BE2C (cell line): Measurements from ENCODE around the gene USH1G.

Experiments used
- DNase-seq: peaks from one replicate; pipeline ENCODE4 v3.0.0-alpha.2; 2020
- H3K27me3 ChIP-seq: fragments of 250-450 bp; sonication (Bioruptor Pico); 2 replicates; pipeline ENCODE4 v1.5.1; 2020; ENCODE audit warnings: mild to moderate bottlenecking
- H3K36me3 ChIP-seq: fragments of 250-450 bp; sonication (Bioruptor Pico); 2 replicates; pipeline ENCODE4 v1.5.1; 2020; ENCODE audit warnings: mild to moderate bottlenecking
- H3K4me1 ChIP-seq: fragments of 250-450 bp; sonication (Bioruptor Pico); 2 replicates; pipeline ENCODE4 v1.5.1; 2020
- H3K4me3 ChIP-seq: 2 replicates; pipeline ENCODE4 v1.5.1; 2011; ENCODE audit warnings: low read depth, low read length
- H3K9me3 ChIP-seq: fragments of 250-450 bp; sonication (Bioruptor Pico); 2 replicates; pipeline ENCODE4 v1.5.1; 2020
- CTCF ChIP-seq: IDR thresholded peaks from 2 replicates; pipeline ENCODE4 v1.5.1; 2012; ENCODE audit warnings: mild to moderate bottlenecking, low read depth, low read length

USH1G gene

GRCh38 chr17:74954665-74955421 is 31.8 kb upstream of the USH1G start:
- no peaks in the 10 kb centered on the region for H3K9me3 ChIP-seq
- no peaks in the 10 kb centered on the region for H3K36me3 ChIP-seq
- no peak overlapping the region for H3K4me3 ChIP-seq
- no peak for TF ChIP-seq CTCF
- no peaks in the 10 kb centered on the region for H3K27me3 ChIP-seq
- H3K4me1 ChIP-seq, result no peaks in the 10 kb centered on the region
- no peak for DNase-seq

GRCh38 chr17:74954115-74954514 is 31.1 kb upstream of the USH1G start:
- no peaks in the 10 kb centered on the region for H3K9me3 ChIP-seq
- no peak for DNase-seq
- H3K4me3 ChIP-seq, result no peak overlapping the region
- H3K27me3 ChIP-seq, result 0 out of 2 replicates have a peak, but pooled peaks cover 3% of the 10 kb centered on the region
- H3K36me3 ChIP-seq, result no peaks in the 10 kb centered on the region
- no peaks in the 10 kb centered on the region for H3K4me1 ChIP-seq
- TF ChIP-seq CTCF, result no peak

GRCh38 chr17:74953134-74953687 is 30.2 kb upstream of the USH1G start:
- Histone ChIP-seq H3K9me3 (no peaks in the 10 kb centered on the region), H3K36me3 (no peaks in the 10 kb centered on the region), H3K27me3 (peaks cover 3% of the 10 kb centered on the region; the same call in 1 of the 2 replicates), H3K4me1 (no peaks in the 10 kb centered on the region), H3K4me3 (no peak overlapping the region)
- no peak for TF ChIP-seq CTCF
- DNase-seq, result no peak

GRCh38 chr17:74952431-74953133 is 29.5 kb upstream of the USH1G start:
- H3K4me1 ChIP-seq, result no peaks in the 10 kb centered on the region
- no peak overlapping the region for H3K4me3 ChIP-seq
- peaks cover 3% of the 10 kb centered on the region; the same call in 1 of the 2 replicates for H3K27me3 ChIP-seq
- no peaks in the 10 kb centered on the region for H3K9me3 ChIP-seq
- DNase-seq, result no peak
- no peaks in the 10 kb centered on the region for H3K36me3 ChIP-seq
- TF ChIP-seq CTCF, result no peak

GRCh38 chr17:74951680-74952421 is 28.8 kb upstream of the USH1G start:
- no peak for DNase-seq
- TF ChIP-seq CTCF, result no peak
- Histone ChIP-seq H3K4me1 (no peaks in the 10 kb centered on the region), H3K9me3 (no peaks in the 10 kb centered on the region), H3K4me3 (no peak overlapping the region), H3K36me3 (no peaks in the 10 kb centered on the region), H3K27me3 (peaks cover 3% of the 10 kb centered on the region; the same call in 1 of the 2 replicates)
